Activated naive CD8-positive, alpha-beta T cell treated with anti-CD3 and anti-CD28 coated beads, Interleukin-2, amount 50 U/mL, for 24 hours (primary cell): Measurements from ENCODE around the gene GPR158.
"Not testable (repeated sequence)": the region's sequence is repeated elsewhere in the genome, so short reads cannot be mapped to it uniquely, and the experiment has no call there.

Experiments used
- ATAC-seq: fragments of 150-1000 bp; cut with Tn5 transposase; one replicate; pipeline ENCODE4 v1.10.0; 2021
- DNase-seq: peaks from one replicate; pipeline ENCODE4 v3.0.0; 2021
- H3K27ac Mint-ChIP-seq: one replicate; pipeline ENCODE4 v1.8.0; 2021; ENCODE audit warnings: mild to moderate bottlenecking, mixed read lengths
- H3K27me3 Mint-ChIP-seq: one replicate; pipeline ENCODE4 v1.8.0; 2021; ENCODE audit warnings: mixed read lengths
- H3K36me3 Mint-ChIP-seq: one replicate; pipeline ENCODE4 v1.8.0; 2021; ENCODE audit warnings: low read depth, mixed read lengths
- H3K4me1 Mint-ChIP-seq: one replicate; pipeline ENCODE4 v1.8.0; 2021; ENCODE audit warnings: mixed read lengths
- H3K4me3 Mint-ChIP-seq: one replicate; pipeline ENCODE4 v1.8.0; 2021; ENCODE audit warnings: mild to moderate bottlenecking, moderate library complexity, mixed read lengths
- H3K9me3 Mint-ChIP-seq: one replicate; pipeline ENCODE4 v1.8.0; 2021; ENCODE audit warnings: mixed read lengths

Gene GPR158

GRCh38 chr10:25174461-25175230, at the start of gene GPR158:
Gene GPR158, plus strand, starts transcription at chr10:25175001. Its CDS starts 420 bp downstream, at chr10:25175421.
- H3K9me3 Mint-ChIP-seq: peaks cover 4% of the 10 kb centered on the region
- H3K27me3 Mint-ChIP-seq: peaks cover 58% of the 10 kb centered on the region
- no peaks in the 10 kb centered on the region for H3K36me3 Mint-ChIP-seq
- DNase-seq: peak; percentile 57
- no peak within 1 kb of the TSS for H3K4me3 Mint-ChIP-seq
- no peak within 1 kb of the TSS for H3K27ac Mint-ChIP-seq
- peak; percentile 34 for ATAC-seq
- H3K4me1 Mint-ChIP-seq: peaks cover 7% of the 10 kb centered on the region

GRCh38 chr10:25125201-25125611, 49.6 kb upstream of the GPR158 start:
- H3K4me1 Mint-ChIP-seq: no peaks in the 10 kb centered on the region

GRCh38 chr10:25129592-25129991, 45.2 kb upstream of the GPR158 start:
- H3K4me1 Mint-ChIP-seq: no peaks in the 10 kb centered on the region
- no peak overlapping the region for H3K27ac Mint-ChIP-seq
- H3K9me3 Mint-ChIP-seq: peaks cover 13% of the 10 kb centered on the region
- ATAC-seq: no peak
- peaks cover 2% of the 10 kb centered on the region for H3K36me3 Mint-ChIP-seq
- peaks cover 8% of the 10 kb centered on the region for H3K27me3 Mint-ChIP-seq
- DNase-seq: no peak
- no peak overlapping the region for H3K4me3 Mint-ChIP-seq

More at GRCh38 chr10:25125201-25125611, 49.6 kb upstream of the GPR158 start:
- H3K27ac Mint-ChIP-seq: no peak overlapping the region
- peaks cover 7% of the 10 kb centered on the region for H3K27me3 Mint-ChIP-seq
- H3K9me3 Mint-ChIP-seq: no peaks in the 10 kb centered on the region
- no peaks in the 10 kb centered on the region for H3K36me3 Mint-ChIP-seq
- ATAC-seq: no peak
- no peak for DNase-seq
- no peak overlapping the region for H3K4me3 Mint-ChIP-seq

GRCh38 chr10:25130906-25131305, 43.9 kb upstream of the GPR158 start:
- Mint-ChIP-seq H3K36me3 (peaks cover 2% of the 10 kb centered on the region), H3K27me3 (peaks cover 6% of the 10 kb centered on the region), H3K4me3 (no peak overlapping the region), H3K9me3 (peaks cover 18% of the 10 kb centered on the region), H3K4me1 (no peaks in the 10 kb centered on the region), H3K27ac (no peak overlapping the region)
- DNase-seq (no peak), ATAC-seq (no peak)

GRCh38 chr10:25142116-25142864, 32.5 kb upstream of the GPR158 start:
- no peaks in the 10 kb centered on the region for H3K4me1 Mint-ChIP-seq
- no peak overlapping the region for H3K27ac Mint-ChIP-seq

GRCh38 chr10:25157650-25158049, 17.2 kb upstream of the GPR158 start:
- H3K4me3 Mint-ChIP-seq: no peak overlapping the region

More at GRCh38 chr10:25142116-25142864, 32.5 kb upstream of the GPR158 start:
- H3K9me3 Mint-ChIP-seq: peaks cover 18% of the 10 kb centered on the region
- no peaks in the 10 kb centered on the region for H3K36me3 Mint-ChIP-seq
- no peak overlapping the region for H3K4me3 Mint-ChIP-seq
- ATAC-seq (no peak), DNase-seq (no peak)
- no peaks in the 10 kb centered on the region for H3K27me3 Mint-ChIP-seq

GRCh38 chr10:25159591-25159990, 15.2 kb upstream of the GPR158 start:
- ATAC-seq: no peak
- no peak for DNase-seq
- no peak overlapping the region for H3K27ac Mint-ChIP-seq
- no peaks in the 10 kb centered on the region for H3K27me3 Mint-ChIP-seq
- peaks cover 6% of the 10 kb centered on the region for H3K9me3 Mint-ChIP-seq
- no peaks in the 10 kb centered on the region for H3K4me1 Mint-ChIP-seq
- H3K36me3 Mint-ChIP-seq: no peaks in the 10 kb centered on the region
- no peak overlapping the region for H3K4me3 Mint-ChIP-seq

More at GRCh38 chr10:25157650-25158049, 17.2 kb upstream of the GPR158 start:
- no peaks in the 10 kb centered on the region for H3K27me3 Mint-ChIP-seq
- H3K27ac Mint-ChIP-seq: no peak overlapping the region
- DNase-seq (no peak), ATAC-seq (no peak)
- no peaks in the 10 kb centered on the region for H3K4me1 Mint-ChIP-seq
- no peaks in the 10 kb centered on the region for H3K36me3 Mint-ChIP-seq
- peaks cover 6% of the 10 kb centered on the region for H3K9me3 Mint-ChIP-seq

GRCh38 chr10:25162391-25162790, 12.4 kb upstream of the GPR158 start:
- Mint-ChIP-seq H3K27ac (no peak overlapping the region), H3K36me3 (no peaks in the 10 kb centered on the region), H3K9me3 (peaks cover 6% of the 10 kb centered on the region), H3K4me1 (no peaks in the 10 kb centered on the region), H3K27me3 (no peaks in the 10 kb centered on the region), H3K4me3 (no peak overlapping the region)
- DNase-seq (no peak), ATAC-seq (no peak)

- not testable (repeated sequence) for H3K27ac Mint-ChIP-seq, H3K27me3 Mint-ChIP-seq, H3K9me3 Mint-ChIP-seq, H3K4me1 Mint-ChIP-seq, H3K4me3 Mint-ChIP-seq, ATAC-seq, H3K36me3 Mint-ChIP-seq, DNase-seq
Observed at GRCh38 chr10:25163464-25163863, 11.3 kb upstream of the GPR158 start.

GRCh38 chr10:25169740-25170139, 5.1 kb upstream of the GPR158 start:
- no peak for ATAC-seq
- no peak overlapping the region for H3K4me3 Mint-ChIP-seq
- no peak overlapping the region for H3K27ac Mint-ChIP-seq
- H3K4me1 Mint-ChIP-seq: no peaks in the 10 kb centered on the region
- DNase-seq: no peak
- H3K36me3 Mint-ChIP-seq: no peaks in the 10 kb centered on the region
- H3K27me3 Mint-ChIP-seq: peaks cover 33% of the 10 kb centered on the region
- H3K9me3 Mint-ChIP-seq: peaks cover 4% of the 10 kb centered on the region

GRCh38 chr10:25170627-25171026, 4.2 kb upstream of the GPR158 start:
- H3K36me3 Mint-ChIP-seq: no peaks in the 10 kb centered on the region
- peaks cover 4% of the 10 kb centered on the region for H3K9me3 Mint-ChIP-seq
- peaks cover 40% of the 10 kb centered on the region for H3K27me3 Mint-ChIP-seq
- DNase-seq (no peak), ATAC-seq (no peak)
- H3K4me3 Mint-ChIP-seq: no peak overlapping the region
- H3K4me1 Mint-ChIP-seq: no peaks in the 10 kb centered on the region
- no peak overlapping the region for H3K27ac Mint-ChIP-seq

- ATAC-seq: no peak
- no peak overlapping the region for H3K27ac Mint-ChIP-seq
- peaks cover 58% of the 10 kb centered on the region for H3K27me3 Mint-ChIP-seq
- DNase-seq: no peak
- H3K4me3 Mint-ChIP-seq: no peak overlapping the region
- peaks cover 4% of the 10 kb centered on the region for H3K9me3 Mint-ChIP-seq
- H3K36me3 Mint-ChIP-seq: no peaks in the 10 kb centered on the region
- peaks cover 7% of the 10 kb centered on the region for H3K4me1 Mint-ChIP-seq
Observed at GRCh38 chr10:25175527-25176420, 973 bp downstream of the GPR158 start.

GRCh38 chr10:25176421-25176968, 1.7 kb downstream of the GPR158 start:
- DNase-seq (no peak), ATAC-seq (peak; percentile 66)
- peak overlapping the region; percentile 42 for H3K4me3 Mint-ChIP-seq
- peaks cover 4% of the 10 kb centered on the region for H3K9me3 Mint-ChIP-seq
- no peak overlapping the region for H3K27ac Mint-ChIP-seq
- no peaks in the 10 kb centered on the region for H3K36me3 Mint-ChIP-seq
- peaks cover 7% of the 10 kb centered on the region for H3K4me1 Mint-ChIP-seq
- H3K27me3 Mint-ChIP-seq: peaks cover 57% of the 10 kb centered on the region
